GM12873 (cell line): Measurements from ENCODE around the gene ATP5F1C.

Experiments
- CTCF ChIP-seq: IDR thresholded peaks from 2 replicates; pipeline ENCODE4 v1.5.1; 2012; ENCODE audit warnings: low read depth, mild to moderate bottlenecking, moderate library complexity, low read length, control low read depth; ENCODE audit not compliant: insufficient read depth; ENCODE audit errors: missing control alignments

ATP5F1C gene

GRCh38 chr10:7787857-7788638 is at the start of gene ATP5F1C, which contains the start of gene KIN:
Gene ATP5F1C (plus strand): TSS chr10:7788177. CDS start chr10:7788208, 31 bp downstream.
Gene KIN (minus strand): TSS chr10:7787993. CDS start chr10:7787933, 60 bp downstream.
- TF ChIP-seq CTCF: no peak

- no peak for TF ChIP-seq CTCF
Observed at GRCh38 chr10:7738536-7739407, 49.2 kb upstream of the ATP5F1C start.

GRCh38 chr10:7744307-7744706 is 43.7 kb upstream of the ATP5F1C start:
- no peak for TF ChIP-seq CTCF

- TF ChIP-seq CTCF: no peak
Observed at GRCh38 chr10:7750222-7750621, 37.8 kb upstream of the ATP5F1C start.

- no peak for TF ChIP-seq CTCF
Observed at GRCh38 chr10:7752251-7752650, 35.7 kb upstream of the ATP5F1C start.

- TF ChIP-seq CTCF: no peak
Observed at GRCh38 chr10:7755103-7755502, 32.9 kb upstream of the ATP5F1C start.

- peak; percentile 65 for TF ChIP-seq CTCF
Observed at GRCh38 chr10:7756360-7756992, 31.5 kb upstream of the ATP5F1C start.
